HG03280 (cell line): ENCODE measurements around the gene PTPRS.
"Not testable (repeated sequence)": the region's sequence is repeated elsewhere in the genome, so short reads cannot be mapped to it uniquely, and the experiment has no call there.

Experiments used
- ATAC-seq: cut with Tn5 transposase; IDR thresholded peaks from one replicate; pipeline ENCODE4 v1.9.1; 2021; ENCODE audit warnings: mild to moderate bottlenecking, moderate library complexity; ENCODE audit not compliant: unreplicated experiment

The PTPRS gene

GRCh38 chr19:5334366-5334739 is 6.3 kb downstream of the PTPRS start:
- no peak for ATAC-seq

- no peak for ATAC-seq
These were observed 6.8 kb downstream of the PTPRS start for GRCh38 chr19:5333581-5334365.

- ATAC-seq = no peak
These were observed 8.1 kb downstream of the PTPRS start for GRCh38 chr19:5332501-5332900.

- no peak for ATAC-seq
These were observed 8.8 kb downstream of the PTPRS start for GRCh38 chr19:5331790-5332189.

- no peak for ATAC-seq
These were observed 10.3 kb downstream of the PTPRS start for GRCh38 chr19:5330307-5330720.

GRCh38 chr19:5329141-5329540 is 11.5 kb downstream of the PTPRS start:
- no peak for ATAC-seq

- not testable (repeated sequence) for ATAC-seq
These were observed 12.2 kb downstream of the PTPRS start for GRCh38 chr19:5328407-5328806.

GRCh38 chr19:5326986-5327623 is 13.5 kb downstream of the PTPRS start:
- ATAC-seq = no peak

- no peak for ATAC-seq
These were observed 14.1 kb downstream of the PTPRS start for GRCh38 chr19:5326545-5326944.

- no peak for ATAC-seq
These were observed 15.7 kb downstream of the PTPRS start for GRCh38 chr19:5324947-5325346.

- ATAC-seq = no peak
These were observed 17.2 kb downstream of the PTPRS start for GRCh38 chr19:5323475-5323811.

GRCh38 chr19:5321851-5322681 is 18.5 kb downstream of the PTPRS start:
- peak; percentile 83 for ATAC-seq

GRCh38 chr19:5321066-5321642 is 19.5 kb downstream of the PTPRS start:
- no peak for ATAC-seq

- no peak for ATAC-seq
These were observed 21.1 kb downstream of the PTPRS start for GRCh38 chr19:5319516-5319915.

- no peak for ATAC-seq
These were observed 22.3 kb downstream of the PTPRS start for GRCh38 chr19:5318306-5318705.

GRCh38 chr19:5317321-5317720 is 23.3 kb downstream of the PTPRS start:
- ATAC-seq = no peak

- no peak for ATAC-seq
These were observed 24.5 kb downstream of the PTPRS start for GRCh38 chr19:5316138-5316537.

GRCh38 chr19:5314907-5315298 is 25.7 kb downstream of the PTPRS start:
- ATAC-seq = no peak

GRCh38 chr19:5314012-5314906 is 26.4 kb downstream of the PTPRS start:
- no peak for ATAC-seq

GRCh38 chr19:5313307-5313706 is 27.3 kb downstream of the PTPRS start:
- no peak for ATAC-seq
